IMR-90 (cell line): ENCODE data around the gene LATS1. TPM values are rescaled to one million over a fixed set of nuclear protein-coding genes. Genes with fewer than 3 reads are reported as not detected.

Experiments
- ATAC-seq: fragments of 200-7000 bp; cut with Tn5 transposase; 2 replicates; pipeline ENCODE4 v1.9.1; 2020; ENCODE audit warnings: low read depth, mild to moderate bottlenecking, moderate library complexity
- BruUV-seq: library from RNA; stranded (reverse); fragments of 400-500 nt; replicated peaks from 2 replicates; lab custom pipeline; 2021; lab: Mats Ljungman, UMichigan
- CTCF ChIA-PET: fragments of 300-600 bp; formaldehyde crosslinking; extraction: SDS; loops from one replicate; lab custom pipeline; 2021; ENCODE audit warnings: antibody characterized with exemption; lab: Yijun Ruan, JAX
- POLR2A ChIA-PET: fragments of 300-600 bp; sonication (Branson Sonifier 250); formaldehyde crosslinking; loops from one replicate; lab custom pipeline; 2022; ENCODE audit warnings: antibody characterized with exemption; ENCODE audit not compliant: unreplicated experiment; lab: Charles Lee
- DNase-seq: peaks from one replicate; pipeline ENCODE4 v3.0.0; 2013
- H2AFZ ChIP-seq: replicated peaks from 2 replicates; pipeline ENCODE3; 2013; ENCODE audit warnings: low read length, mild to moderate bottlenecking; ENCODE audit not compliant: poor library complexity
- H2AK5ac ChIP-seq: 2 replicates; pipeline ENCODE4 v1.6.1; 2013; ENCODE audit warnings: low read depth, low read length, inconsistent platforms
- H2AK9ac ChIP-seq: replicated peaks from 2 replicates; pipeline ENCODE3; 2013; ENCODE audit warnings: mild to moderate bottlenecking, low read depth, low read length, moderate library complexity; ENCODE audit not compliant: poor library complexity
- H2BK120ac ChIP-seq: 2 replicates; pipeline ENCODE4 v1.6.1; 2013; ENCODE audit warnings: low read depth, low read length, inconsistent platforms
- H2BK15ac ChIP-seq: 3 replicates; pipeline ENCODE4 v1.6.1; 2013; ENCODE audit warnings: low read depth, low read length, inconsistent platforms
- H2BK20ac ChIP-seq: 2 replicates; pipeline ENCODE4 v1.6.1; 2013; ENCODE audit warnings: low read depth, mild to moderate bottlenecking, inconsistent platforms, low read length, moderate library complexity
- H2BK5ac ChIP-seq: 2 replicates; pipeline ENCODE4 v1.6.1; 2013; ENCODE audit warnings: mild to moderate bottlenecking, low read depth, low read length, inconsistent platforms; ENCODE audit not compliant: poor library complexity, severe bottlenecking
- H3K14ac ChIP-seq: replicated peaks from 2 replicates; pipeline ENCODE4 v1.6.1; 2013; ENCODE audit warnings: low read depth, low read length, inconsistent platforms
- H3K18ac ChIP-seq: 2 replicates; pipeline ENCODE4 v1.6.1; 2013; ENCODE audit warnings: low read depth, low read length, control low read depth
- H3K23ac ChIP-seq: 2 replicates; pipeline ENCODE4 v1.6.1; 2013; ENCODE audit warnings: low read depth, low read length, inconsistent platforms
- H3K27ac ChIP-seq: 2 replicates; pipeline ENCODE4 v1.5.1; 2013; ENCODE audit warnings: mild to moderate bottlenecking, control low read depth, low read length; ENCODE audit not compliant: insufficient read depth
- H3K27me3 ChIP-seq: 2 replicates; pipeline ENCODE4 v1.6.1; 2013; ENCODE audit warnings: low read length; ENCODE audit not compliant: control insufficient read depth, insufficient read depth
- H3K36me3 ChIP-seq: 2 replicates; pipeline ENCODE4 v1.6.1; 2013; ENCODE audit warnings: low read length, mixed read lengths; ENCODE audit not compliant: control insufficient read depth, insufficient read depth
- H3K4ac ChIP-seq: 2 replicates; pipeline ENCODE4 v1.6.1; 2013; ENCODE audit warnings: low read depth, low read length, inconsistent platforms
- H3K4me1 ChIP-seq: 2 replicates; pipeline ENCODE4 v1.6.1; 2013; ENCODE audit warnings: low read length, mixed read lengths; ENCODE audit not compliant: control insufficient read depth, insufficient read depth
- H3K4me2 ChIP-seq: 2 replicates; pipeline ENCODE4 v1.6.1; 2013; ENCODE audit warnings: low read depth, mild to moderate bottlenecking, control low read depth, low read length, moderate library complexity
- H3K4me3 ChIP-seq: 2 replicates; pipeline ENCODE4 v1.5.1; 2013; ENCODE audit warnings: low read depth, mild to moderate bottlenecking, control low read depth, low read length, moderate library complexity; ENCODE audit not compliant: insufficient read depth
- H3K56ac ChIP-seq: 2 replicates; pipeline ENCODE4 v1.6.1; 2013; ENCODE audit warnings: low read length, inconsistent platforms; ENCODE audit not compliant: insufficient read depth; ENCODE audit errors: extremely low read depth
- H3K79me1 ChIP-seq, 2 experiments: 2 replicates each; pipeline ENCODE4 v1.6.1; 2013; ENCODE audit warnings: low read length in 2 of 2, inconsistent platforms in 1 of 2, low read depth in 1 of 2
- H3K9ac ChIP-seq: 2 replicates; pipeline ENCODE4 v1.6.1; 2013; ENCODE audit warnings: low read depth, low read length, control low read depth
- H3K9me1 ChIP-seq: 2 replicates; pipeline ENCODE4 v1.6.1; 2013; ENCODE audit warnings: low read length, inconsistent platforms; ENCODE audit not compliant: insufficient read depth
- H3K9me3 ChIP-seq: 2 replicates; pipeline ENCODE4 v1.6.1; 2013; ENCODE audit warnings: low read length; ENCODE audit not compliant: control insufficient read depth, insufficient read depth
- H4K20me1 ChIP-seq: 2 replicates; pipeline ENCODE4 v1.6.1; 2013; ENCODE audit warnings: low read length, inconsistent platforms; ENCODE audit not compliant: insufficient read depth
- H4K5ac ChIP-seq: 2 replicates; pipeline ENCODE4 v1.6.1; 2013; ENCODE audit warnings: mild to moderate bottlenecking, low read depth, low read length, control low read depth
- H4K8ac ChIP-seq, 2 experiments: 2 replicates each; pipeline ENCODE4 v1.6.1; 2013; ENCODE audit warnings: low read depth in 2 of 2, low read length in 2 of 2, control low read depth in 1 of 2, inconsistent platforms in 1 of 2
- H4K91ac ChIP-seq: 2 replicates; pipeline ENCODE4 v1.6.1; 2013; ENCODE audit warnings: low read depth, low read length, inconsistent platforms; ENCODE audit not compliant: insufficient read depth
- BHLHE40 ChIP-seq: fragments of 150-350 bp; IDR thresholded peaks from 2 replicates; pipeline ENCODE4 v1.6.1; 2016; ENCODE audit warnings: mild to moderate bottlenecking, low read depth, low read length
- CHD1 ChIP-seq: IDR thresholded peaks from 2 replicates; pipeline ENCODE4 v1.6.1; 2012; ENCODE audit warnings: low read depth, low read length, improper control_type of control experiment
- MXI1 ChIP-seq: IDR thresholded peaks from 2 replicates; pipeline ENCODE4 v1.6.1; 2012; ENCODE audit warnings: low read depth, mild to moderate bottlenecking, low read length, moderate library complexity, borderline replicate concordance
- POLR2A ChIP-seq: IDR thresholded peaks from 2 replicates; pipeline ENCODE4 v1.6.1; 2012; ENCODE audit warnings: mild to moderate bottlenecking, low read depth, low read length
- RAD21 ChIP-seq: IDR thresholded peaks from 2 replicates; pipeline ENCODE4 v1.6.1; 2012; ENCODE audit warnings: low read length, improper control_type of control experiment
- RCOR1 ChIP-seq: IDR thresholded peaks from 2 replicates; pipeline ENCODE4 v1.6.1; 2012; ENCODE audit warnings: mild to moderate bottlenecking, low read length, improper control_type of control experiment; ENCODE audit not compliant: insufficient replicate concordance
- WGBS, 2 experiments: methylation state at CpG; one replicate each; pipeline versions ENCODE4 v1.1.5 to v1.1.7; 2013; ENCODE audit warnings: missing lambda C conversion rate in 2 of 2; ENCODE audit not compliant: insufficient read length in 1 of 2; ENCODE audit errors: extremely low coverage in 2 of 2; 5-methylcytosine and 5-hydroxymethylcytosine counted together
- dilution Hi-C: fragments of 300-500 bp; cut with HindIII; formaldehyde crosslinking; loops from one replicate; pipeline ENCODE4 v1.14.3; 2018; ENCODE audit warnings: low sequenced_read_pairs; ENCODE audit not compliant: unreplicated experiment
- in situ Hi-C: fragments of 300-500 bp; cut with MboI; formaldehyde crosslinking; loops from 3 replicates; pipeline ENCODE4 v1.14.3; 2019; ENCODE audit warnings: low sequenced_read_pairs, inconsistent platforms, mixed read lengths
- intact Hi-C: fragments of 100-400 bp; cut with micrococcal nuclease; formaldehyde crosslinking; loops from 2 replicates; pipeline ENCODE4 v1.10.0; 2022
- polyA plus RNA-seq, 3 experiments: library from polyadenylated mRNA; depleted of rRNA; stranded (reverse); fragments of >200 nt; gene quantifications; 2 replicates each; pipeline ENCODE4 v1.2.3, GENCODE V29; 2012; ENCODE audit warnings: low replicate concordance in 1 of 3
- total RNA-seq: library from RNA; depleted of rRNA; stranded (reverse); fragments of >200 nt; gene quantifications from 2 replicates; pipeline ENCODE4 v1.2.3, GENCODE V29; 2012

Gene LATS1
- total and polyA plus RNA-seq, 2 of the 4 experiments (the other 2 are of a cell fraction) = 7.9 to 20.1 TPM

DNA sequence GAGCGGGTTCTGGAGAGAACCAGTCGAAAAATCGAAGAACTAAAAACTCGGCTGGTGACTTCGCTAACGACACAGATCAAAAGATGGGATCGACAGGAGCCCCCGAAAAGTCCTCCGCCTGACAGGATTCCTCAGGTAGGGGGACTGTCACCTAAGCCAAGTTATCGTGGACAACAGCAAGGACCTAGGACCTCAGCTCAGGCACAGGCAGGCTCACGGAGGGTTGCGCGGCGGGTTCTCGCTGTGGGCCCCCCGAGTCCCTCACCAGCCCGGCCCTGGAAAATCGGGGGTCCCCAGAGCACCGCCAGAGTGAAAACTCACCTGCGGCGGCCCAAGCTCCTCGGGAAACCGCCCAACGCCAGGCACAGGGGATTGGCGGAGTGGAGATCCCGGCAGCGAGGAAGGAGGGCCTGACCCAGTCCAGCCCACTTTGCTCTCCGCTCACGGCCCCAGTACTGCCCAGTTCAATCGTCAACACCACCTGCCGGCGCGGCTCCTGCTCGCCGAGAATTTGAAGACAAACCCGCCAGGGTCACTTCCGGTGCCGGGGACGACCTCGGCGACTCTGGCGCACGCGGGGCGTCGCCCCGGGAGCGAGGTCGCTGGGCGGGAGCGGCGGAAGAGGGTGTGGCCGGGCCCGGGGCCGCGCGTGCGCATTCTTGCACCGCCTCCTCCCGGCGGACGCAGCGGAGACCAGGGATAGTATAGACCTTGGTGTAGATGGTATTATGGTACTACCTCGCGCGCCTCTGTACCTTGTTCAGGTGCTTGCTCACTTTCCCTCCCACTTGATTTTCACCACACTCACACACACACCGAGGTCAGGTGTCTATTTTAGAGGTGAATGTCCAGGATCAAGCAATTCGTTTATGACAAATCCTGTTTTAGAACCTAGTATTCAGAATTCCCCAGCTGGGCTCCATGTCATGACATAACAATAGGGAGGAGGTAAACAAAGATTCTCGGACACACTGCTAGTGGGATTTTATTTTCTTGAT is 69.5 kb downstream of the LATS1 start, which contains the start of gene KATNA1:
Gene KATNA1, minus strand, starts transcription at position 567 of the 998 bp plus-strand sequence. CDS start 10,167 bp downstream, outside the sequence.
- Histone ChIP-seq H2AK9ac (peak within 1 kb of the TSS; percentile 96), H3K4me2 (peak within 1 kb of the TSS; percentile 100), H2AK5ac (0 out of 2 replicates have a peak within 1 kb of the TSS, but pooled peaks have one; percentile 38), H3K14ac (peak within 1 kb of the TSS; percentile 88), H3K9ac (peak within 1 kb of the TSS; percentile 50), H3K27me3 (no peaks in the 10 kb centered on the region), H4K91ac (peak within 1 kb of the TSS; percentile 56), H3K27ac (peak within 1 kb of the TSS; percentile 55), H3K9me1 (0 out of 2 replicates have a peak, but pooled peaks cover 3% of the 10 kb centered on the region), H3K23ac (peak within 1 kb of the TSS; percentile 88), H2BK20ac (no peak within 1 kb of the TSS), H2BK5ac (peak within 1 kb of the TSS; percentile 67), H4K8ac (peak within 1 kb of the TSS; percentile 72 to 95), H4K5ac (peak within 1 kb of the TSS; percentile 97), H3K18ac (peak within 1 kb of the TSS; percentile 79), H3K79me1 (peaks cover 11 to 24% of the 10 kb centered on the region in 2 experiments; a peak in 3 of 4 replicates), H3K4me3 (peak within 1 kb of the TSS; percentile 90), H3K56ac (peak within 1 kb of the TSS; percentile 66), H3K9me3 (no peaks in the 10 kb centered on the region), H2BK15ac (no peak within 1 kb of the TSS), H3K4me1 (no peaks in the 10 kb centered on the region), H2AFZ (peak within 1 kb of the TSS; percentile 97), H4K20me1 (no peaks in the 10 kb centered on the region), H3K36me3 (no peaks in the 10 kb centered on the region), H2BK120ac (peak within 1 kb of the TSS; percentile 61; the same call in 1 of the 2 replicates), H3K4ac (peak within 1 kb of the TSS; percentile 71)
- dilution Hi-C loops (no loop called here), intact Hi-C loops (no loop called here), in situ Hi-C loops (no loop called here)
- WGBS, 2 experiments = 1% methylated on average over 38 of the region's 69 CpGs; no CpG with 5 or more reads in 1 of the 2 experiments
- peak; percentile 58 for DNase-seq
- ChIA-PET CTCF (no interaction called here), POLR2A (no interaction called here)
- TSS peak; percentile 60 for BruUV-seq
- TF ChIP-seq POLR2A (peak; percentile 58; the same call in 1 of the 2 replicates), RAD21 (no peak), RCOR1 (no peak), BHLHE40 (no peak), MXI1 (peak; percentile 68; the same call in 1 of the 2 replicates), CHD1 (0 out of 2 replicates have a peak, but pooled peaks have one; percentile 63)
- ATAC-seq = peak; percentile 97
